Adipose tissue (tissue), 3 donors: ENCODE measurements around the gene VEGFA. TPM values are rescaled to one million over a fixed set of nuclear protein-coding genes. Genes with fewer than 3 reads are reported as not detected.

Experiments
- H3K27ac ChIP-seq: one replicate; pipeline ENCODE4 v1.5.1; 2013; ENCODE audit warnings: low read depth, low read length
- WGBS, 3 donors: extraction: QIAGEN DNeasy Blood & Tissue Kit; methylation state at CpG; one replicate each; pipeline ENCODE4 v1.1.7; 2013; 5-methylcytosine and 5-hydroxymethylcytosine counted together
- polyA plus RNA-seq, 3 donors: library from polyadenylated mRNA; stranded (reverse); fragments of 200-250 nt; gene quantifications; one replicate each; pipeline ENCODE4 v1.2.3, GENCODE V29; 2013
- donor health status: healthy with polysubstance abuse.
- donor health status: Bipolar disorder and iron deficiency.
- donor health status: healthy.

VEGFA gene
- polyA plus RNA-seq, 3 donors = 67.5 to 260 (median 90.8) TPM

- H3K27ac ChIP-seq = no peak overlapping the region
- 68 to 82% (median 80%) methylated on average over 8 of the region's 8 CpGs for WGBS, 3 donors
Measured at GRCh38 chr6:43767553-43768505, 2.2 kb upstream of the VEGFA start.

GRCh38 chr6:43768506-43768860, 1.5 kb upstream of the VEGFA start:
- 44 to 67% (median 50%) methylated on average over 1 of the region's 1 CpG for WGBS, 3 donors
- no peak overlapping the region for H3K27ac ChIP-seq

- WGBS, 3 donors = 36 to 56% (median 45%) methylated on average over 7 to 8 of the region's 8 CpGs
- no peak overlapping the region for H3K27ac ChIP-seq
Measured at GRCh38 chr6:43768983-43769525, 957 bp upstream of the VEGFA start.

GRCh38 chr6:43770372-43771209, 580 bp downstream of the VEGFA start:
- WGBS, 3 donors = 0 to 1% (median 0%) methylated on average over 80 to 84 of the region's 84 CpGs
- peak overlapping the region; percentile 66 for H3K27ac ChIP-seq

- 0 to 1% (median 0%) methylated on average over 53 to 66 of the region's 66 CpGs for WGBS, 3 donors
- peak overlapping the region; percentile 66 for H3K27ac ChIP-seq
Measured at GRCh38 chr6:43771210-43771857, 1.3 kb downstream of the VEGFA start.

GRCh38 chr6:43771858-43772680, 2.1 kb downstream of the VEGFA start:
- H3K27ac ChIP-seq = peak overlapping the region; percentile 11
- WGBS, 3 donors = 7 to 16% (median 8%) methylated on average over 23 to 48 of the region's 48 CpGs

GRCh38 chr6:43772681-43773049, 2.7 kb downstream of the VEGFA start:
- no peak overlapping the region for H3K27ac ChIP-seq
- 17 to 53% (median 40%) methylated on average over 7 of the region's 7 CpGs for WGBS, 3 donors

GRCh38 chr6:43773050-43773979, 3.3 kb downstream of the VEGFA start:
- no peak overlapping the region for H3K27ac ChIP-seq
- 18 to 52% (median 47%) methylated on average over 12 of the region's 12 CpGs for WGBS, 3 donors

GRCh38 chr6:43773980-43774775, 4.2 kb downstream of the VEGFA start:
- H3K27ac ChIP-seq = no peak overlapping the region
- WGBS, 3 donors = 25 to 46% (median 40%) methylated on average over 12 of the region's 12 CpGs

GRCh38 chr6:43774776-43775534, 4.9 kb downstream of the VEGFA start:
- no peak overlapping the region for H3K27ac ChIP-seq
- WGBS, 3 donors = 19 to 25% (median 22%) methylated on average over 17 of the region's 17 CpGs

GRCh38 chr6:43775535-43775885, 5.5 kb downstream of the VEGFA start:
- H3K27ac ChIP-seq = no peak overlapping the region
- 30 to 55% (median 47%) methylated on average over 4 of the region's 4 CpGs for WGBS, 3 donors

- 44 to 86% (median 83%) methylated on average over 8 of the region's 8 CpGs for WGBS, 3 donors
- H3K27ac ChIP-seq = no peak overlapping the region
Measured at GRCh38 chr6:43776115-43776798, 6.2 kb downstream of the VEGFA start.

- 81 to 84% (median 84%) methylated on average over 18 of the region's 18 CpGs for WGBS, 3 donors
- H3K27ac ChIP-seq = no peak overlapping the region
Measured at GRCh38 chr6:43776799-43777776, 7.1 kb downstream of the VEGFA start.
